ENCODE data around the gene MMP28. TPM values are rescaled to one million over a fixed set of nuclear protein-coding genes. Genes with fewer than 3 reads are reported as not detected.

MMP28 gene
- total and polyA plus RNA-seq, 12 donors, result 0.67 to 11.1 (median 4.6) TPM

DNA sequence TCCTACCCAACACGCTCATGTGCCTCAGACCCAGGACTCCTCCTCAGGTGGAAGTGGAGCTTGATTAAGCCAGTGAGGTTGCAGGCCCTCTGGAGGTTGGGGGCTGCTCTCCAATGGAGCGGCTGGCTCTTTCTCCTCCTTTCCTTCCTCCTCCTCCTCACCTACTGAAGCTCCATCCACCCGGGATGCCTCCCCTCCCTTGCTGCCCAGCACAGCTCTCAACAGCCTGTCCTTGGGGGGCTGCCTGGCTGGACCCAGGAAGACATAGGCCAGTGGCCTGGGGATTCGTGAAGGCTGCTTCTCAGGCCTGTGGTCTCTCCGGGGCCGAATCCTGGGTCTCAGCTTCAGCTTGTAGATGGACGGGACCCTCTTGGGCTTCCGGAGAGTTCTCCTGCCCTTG, 50.6 kb downstream of the MMP28 start:
- intact Hi-C loops (cut with DNase I), result loop anchor here (2.0 to 10.0 kb wide), 4 partner anchors 133 to 580 kb away; no protein-coding TSS in a partner anchor
- Histone ChIP-seq H3K36me3 (replicated peaks in 1 of 2) (no peaks in the 10 kb centered on the region), H3K4me1 (replicated peaks in 1 of 2) (peaks cover 0 to 8% of the 10 kb centered on the region in 2 donors), H3K27ac (no peak overlapping the region), H3K9me3 (replicated peaks in 1 of 3) (no peaks in the 10 kb centered on the region), H3K4me3 (no peak overlapping the region), H3K27me3 (peaks cover 36% of the 10 kb centered on the region)
- TF ChIP-seq, protein P1, sequence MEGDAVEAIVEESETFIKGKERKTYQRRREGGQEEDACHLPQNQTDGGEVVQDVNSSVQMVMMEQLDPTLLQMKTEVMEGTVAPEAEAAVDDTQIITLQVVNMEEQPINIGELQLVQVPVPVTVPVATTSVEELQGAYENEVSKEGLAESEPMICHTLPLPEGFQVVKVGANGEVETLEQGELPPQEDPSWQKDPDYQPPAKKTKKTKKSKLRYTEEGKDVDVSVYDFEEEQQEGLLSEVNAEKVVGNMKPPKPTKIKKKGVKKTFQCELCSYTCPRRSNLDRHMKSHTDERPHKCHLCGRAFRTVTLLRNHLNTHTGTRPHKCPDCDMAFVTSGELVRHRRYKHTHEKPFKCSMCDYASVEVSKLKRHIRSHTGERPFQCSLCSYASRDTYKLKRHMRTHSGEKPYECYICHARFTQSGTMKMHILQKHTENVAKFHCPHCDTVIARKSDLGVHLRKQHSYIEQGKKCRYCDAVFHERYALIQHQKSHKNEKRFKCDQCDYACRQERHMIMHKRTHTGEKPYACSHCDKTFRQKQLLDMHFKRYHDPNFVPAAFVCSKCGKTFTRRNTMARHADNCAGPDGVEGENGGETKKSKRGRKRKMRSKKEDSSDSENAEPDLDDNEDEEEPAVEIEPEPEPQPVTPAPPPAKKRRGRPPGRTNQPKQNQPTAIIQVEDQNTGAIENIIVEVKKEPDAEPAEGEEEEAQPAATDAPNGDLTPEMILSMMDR (IDR thresholded peaks at IDR 0.05), result no peak
- TF ChIP-seq POLR2A (IDR thresholded peaks at IDR 0.05), result no peak
- 58 to 92% (median 78%) methylated on average over 7 to 8 of the region's 8 CpGs for WGBS, 4 donors
- no peak for DNase-seq

DNA sequence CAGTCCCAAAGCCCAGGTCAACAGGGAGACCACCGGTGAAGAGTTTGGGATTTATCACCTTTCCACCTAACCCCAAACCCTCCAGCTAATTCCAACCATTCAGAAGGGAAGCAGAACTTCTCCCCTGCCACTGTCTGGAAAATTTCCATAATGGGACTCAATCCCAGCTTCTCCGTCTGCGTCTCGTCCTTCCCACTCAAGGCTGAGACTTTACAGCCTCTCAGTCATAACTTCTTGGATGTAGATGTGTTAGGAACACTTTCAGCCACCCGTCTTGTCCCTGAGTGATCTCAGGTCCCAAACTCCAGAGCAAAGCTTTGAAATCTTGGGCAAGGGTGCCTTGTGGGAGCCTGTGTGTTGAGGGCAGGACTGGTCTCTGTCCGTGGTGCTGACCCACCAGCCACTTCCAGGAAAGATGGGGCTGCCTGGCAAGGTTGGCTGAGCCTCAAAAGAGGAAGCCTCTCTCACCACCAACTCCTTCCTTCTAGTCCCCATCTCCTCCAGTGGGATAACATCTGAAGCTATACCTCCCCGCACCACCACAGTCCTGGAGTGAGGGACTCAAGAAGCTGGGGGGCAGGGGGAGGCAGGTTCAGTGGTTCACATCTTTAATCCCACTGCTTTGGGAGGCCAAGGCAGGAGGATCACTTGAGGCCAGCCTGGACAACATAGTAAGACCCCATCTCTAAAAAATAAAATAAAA, 51.7 kb downstream of the MMP28 start:
- WGBS, 4 donors, result 40 to 56% (median 44%) methylated on average over 5 to 7 of the region's 7 CpGs
- Histone ChIP-seq H3K27ac (no peak overlapping the region), H3K36me3 (replicated peaks in 1 of 2) (no peaks in the 10 kb centered on the region), H3K4me1 (replicated peaks in 1 of 2) (peaks cover 0 to 8% of the 10 kb centered on the region in 2 donors), H3K4me3 (no peak overlapping the region), H3K9me3 (replicated peaks in 1 of 3) (no peaks in the 10 kb centered on the region), H3K27me3 (peaks cover 26% of the 10 kb centered on the region)
- TF ChIP-seq, protein P1 (IDR thresholded peaks at IDR 0.05), result no peak
- no peak for TF ChIP-seq POLR2A (IDR thresholded peaks at IDR 0.05)
- peak in 4 of 7 donors; percentile 40 to 57 (median 52) for DNase-seq
- intact Hi-C loops (cut with DNase I), result loop anchor here in 1 of 2 donors (2.0 to 10.0 kb wide), 2 partner anchors 133 to 579 kb away; no protein-coding TSS in a partner anchor

DNA sequence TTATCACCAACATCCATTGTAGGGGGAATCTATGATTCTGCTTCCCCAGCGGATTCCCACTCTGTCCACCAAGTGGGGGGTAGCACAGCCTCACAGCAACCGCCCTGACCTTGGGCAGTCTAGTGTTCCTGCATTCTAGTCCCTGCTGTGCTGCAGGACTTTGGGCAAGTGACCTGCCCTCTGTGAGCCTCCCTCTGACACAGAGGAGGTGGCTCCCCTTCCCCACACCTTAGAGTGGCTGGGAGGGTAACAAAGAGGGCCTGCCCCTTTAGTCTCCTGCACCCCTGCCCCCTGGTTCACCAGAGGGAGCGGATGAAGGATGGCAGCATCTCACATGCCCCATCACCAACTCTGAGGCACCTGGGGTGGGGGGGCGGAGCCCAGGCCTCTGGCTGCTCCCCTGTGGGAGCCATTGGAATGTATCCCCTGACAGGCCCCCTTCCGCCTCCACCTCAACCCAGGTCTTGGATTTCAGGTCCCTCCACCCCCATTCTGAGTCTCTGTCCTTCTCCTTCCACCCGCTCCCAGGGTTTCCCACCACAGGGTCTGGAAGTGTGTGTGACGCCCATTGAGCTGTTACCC, 52.5 kb downstream of the MMP28 start:
- Histone ChIP-seq H3K9me3 (replicated peaks in 1 of 3) (no peaks in the 10 kb centered on the region), H3K27ac (no peak overlapping the region), H3K36me3 (replicated peaks in 1 of 2) (no peaks in the 10 kb centered on the region), H3K4me1 (replicated peaks in 1 of 2) (peaks cover 0 to 8% of the 10 kb centered on the region in 2 donors), H3K27me3 (peaks cover 26% of the 10 kb centered on the region), H3K4me3 (no peak overlapping the region)
- TF ChIP-seq, protein P1 (IDR thresholded peaks at IDR 0.05), result no peak
- no peak for TF ChIP-seq POLR2A (IDR thresholded peaks at IDR 0.05)
- no peak for DNase-seq
- intact Hi-C loops (cut with DNase I), result loop anchor here in 1 of 2 donors (10.0 kb wide), 1 partner anchor 578 kb away; no protein-coding TSS in a partner anchor
- 61 to 73% (median 68%) methylated on average over 5 to 7 of the region's 7 CpGs for WGBS, 4 donors

DNA sequence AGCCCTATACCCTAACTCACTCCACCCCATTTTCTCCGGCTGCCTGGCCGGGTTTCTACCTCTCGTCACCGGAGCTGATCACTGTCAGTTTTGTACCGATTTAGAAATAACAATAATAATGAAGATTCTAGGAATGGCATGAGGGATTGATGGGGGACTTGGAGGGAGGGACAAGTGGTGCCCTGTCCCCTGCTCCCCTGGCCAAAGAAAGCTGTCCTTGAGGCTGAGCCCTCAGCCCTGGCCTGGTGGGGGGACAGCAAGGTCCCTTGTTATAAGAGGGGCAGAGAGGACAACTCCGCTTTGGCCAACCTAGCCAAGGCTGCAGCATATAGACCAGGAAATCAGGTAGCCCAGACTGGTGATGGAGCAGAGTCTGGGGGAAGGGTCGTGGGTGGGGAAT, 52.9 kb downstream of the MMP28 start:
- peaks cover 26% of the 10 kb centered on the region for H3K27me3 ChIP-seq
- WGBS, 4 donors, result 69 to 74% (median 71%) methylated on average over 5 to 7 of the region's 7 CpGs
- H3K9me3 ChIP-seq (replicated peaks in 1 of 3), result no peaks in the 10 kb centered on the region
- no peak overlapping the region for H3K4me3 ChIP-seq
- intact Hi-C loops (cut with DNase I), result loop anchor here in 1 of 2 donors (10.0 kb wide), 1 partner anchor 578 kb away; no protein-coding TSS in a partner anchor
- peaks cover 0 to 8% of the 10 kb centered on the region in 2 donors for H3K4me1 ChIP-seq (replicated peaks in 1 of 2)
- no peak overlapping the region for H3K27ac ChIP-seq
- H3K36me3 ChIP-seq (replicated peaks in 1 of 2), result no peaks in the 10 kb centered on the region
- TF ChIP-seq POLR2A (IDR thresholded peaks at IDR 0.05), result no peak
- TF ChIP-seq, protein P1 (IDR thresholded peaks at IDR 0.05), result no peak
- no peak for DNase-seq
